T-helper 2 cell (primary cell): Measurements from ENCODE around the gene ZNF783.
"Not testable (repeated sequence)": the region's sequence is repeated elsewhere in the genome, so short reads cannot be mapped to it uniquely, and the experiment has no call there.

Source experiments
- DNase-seq, 5 experiments: peaks; one replicate each; pipeline versions ENCODE4 v3.0.0 to v3.0.0-alpha.2; 2012 to 2022

Gene ZNF783

DNA sequence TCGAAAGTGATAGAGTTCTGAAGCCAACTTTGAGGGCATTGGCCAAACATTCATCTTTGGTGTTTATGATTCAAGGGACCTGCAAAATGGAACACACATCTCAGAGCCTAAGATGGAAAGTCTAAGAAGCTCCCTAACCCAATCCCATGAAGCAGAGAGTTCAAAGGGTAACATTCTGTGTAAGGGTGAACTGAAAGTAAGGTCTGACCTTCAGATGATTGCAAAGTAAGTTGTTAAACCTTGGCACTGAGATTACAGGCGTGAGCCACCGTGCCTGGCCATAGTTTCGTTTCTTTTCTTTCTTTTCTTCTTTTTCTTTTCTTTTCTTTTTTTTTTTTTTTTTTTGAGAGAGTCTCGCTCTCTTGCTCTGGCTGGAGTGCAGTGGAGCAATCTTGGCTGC, 20.3 kb upstream of the ZNF783 start:
- DNase-seq = no peak

DNA sequence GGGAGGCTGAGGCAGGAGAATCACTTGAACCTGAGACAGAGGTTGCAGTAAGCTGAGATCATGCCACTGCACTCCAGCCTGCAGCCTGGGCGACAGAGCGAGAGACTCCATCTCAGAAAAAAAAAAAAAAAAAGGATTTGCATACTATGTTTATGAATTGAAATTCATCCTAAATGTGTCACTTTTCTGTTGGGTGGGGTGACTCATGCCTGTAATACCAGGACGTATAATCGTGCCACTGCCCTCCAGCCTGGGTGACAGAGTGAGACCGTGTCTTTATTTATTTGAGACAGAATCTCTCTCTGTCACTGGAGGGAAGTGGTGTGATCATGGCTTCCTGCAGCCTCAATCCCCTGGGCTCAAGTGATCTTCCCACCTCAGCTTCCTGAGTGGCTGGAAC, 16.8 kb upstream of the ZNF783 start:
- DNase-seq = peak in 2 of 5 experiments; percentile 15 to 66

DNA sequence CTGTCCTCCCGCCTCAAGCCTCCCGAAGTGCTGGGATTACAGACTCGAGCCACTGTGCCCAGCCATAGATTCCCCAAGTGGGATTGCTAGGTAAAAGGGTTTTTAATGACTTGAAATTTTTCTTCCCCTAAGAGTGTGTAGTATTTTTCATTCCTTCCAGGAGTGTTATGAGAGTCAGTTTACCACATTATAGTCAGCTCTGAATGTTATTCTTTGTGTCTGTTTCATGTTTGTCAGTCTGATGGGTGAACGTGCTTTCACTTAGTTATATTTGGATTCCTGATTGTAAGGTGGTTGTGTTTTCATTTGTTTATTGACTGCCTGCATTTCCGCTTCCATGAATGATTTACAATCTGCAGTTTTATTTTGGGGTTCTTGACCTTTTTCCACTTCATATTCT, 16.3 kb upstream of the ZNF783 start:
- peak in 1 of 5 experiments; percentile 27 for DNase-seq

DNA sequence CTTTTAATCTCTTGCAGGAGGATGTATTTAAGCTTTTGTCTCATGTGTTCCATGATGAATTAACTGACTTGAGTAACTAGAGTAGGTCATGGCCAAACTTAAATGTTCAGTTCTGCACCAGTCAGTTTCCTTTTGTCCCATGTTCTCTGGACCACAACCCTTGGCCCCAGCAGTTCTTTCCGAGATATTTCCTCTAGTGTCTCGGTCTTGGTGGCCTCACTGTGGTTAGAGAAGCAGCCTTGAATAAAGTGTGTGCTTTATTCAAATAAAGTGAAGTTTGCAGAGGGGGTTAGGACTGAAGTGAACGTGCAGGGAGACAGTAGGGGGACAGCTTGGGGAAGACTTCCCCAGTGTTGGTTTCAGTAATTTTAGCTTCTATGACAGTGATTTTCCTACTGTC, 13.2 kb upstream of the ZNF783 start:
- DNase-seq = no peak

DNA sequence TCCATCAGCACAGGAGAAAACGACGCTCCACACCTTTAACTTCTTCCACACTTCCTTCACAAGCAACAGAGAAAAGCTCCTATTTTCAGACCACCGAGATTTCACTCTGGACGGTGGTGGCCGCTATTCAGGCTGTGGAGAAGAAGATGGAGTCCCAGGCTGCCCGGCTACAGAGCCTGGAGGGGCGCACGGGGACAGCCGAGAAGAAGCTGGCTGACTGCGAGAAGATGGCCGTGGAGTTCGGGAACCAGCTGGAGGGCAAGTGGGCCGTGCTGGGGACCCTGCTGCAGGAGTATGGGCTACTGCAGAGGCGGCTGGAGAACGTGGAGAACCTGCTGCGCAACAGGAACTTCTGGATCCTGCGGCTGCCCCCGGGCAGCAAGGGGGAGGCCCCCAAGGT, 11.8 kb upstream of the ZNF783 start:
- not testable (repeated sequence) for DNase-seq

DNA sequence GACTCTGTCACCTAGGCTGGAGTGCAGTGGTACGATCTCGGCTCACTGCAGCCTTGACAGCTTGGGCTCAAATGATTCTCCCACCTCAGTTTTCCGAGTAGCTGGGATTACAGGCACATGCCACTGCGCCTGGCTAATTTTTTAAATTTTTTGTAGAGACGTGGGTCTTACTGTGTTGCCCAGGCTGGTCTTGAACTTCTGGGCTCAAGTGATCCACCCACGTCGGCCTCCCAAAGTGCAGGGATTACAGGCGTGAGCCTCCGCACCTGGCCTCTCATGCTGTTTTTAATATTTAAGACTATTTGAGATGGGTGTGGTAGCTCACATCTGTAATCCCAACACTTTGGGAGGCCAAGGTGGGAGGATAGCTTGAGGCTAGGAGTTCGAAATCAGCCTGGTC, 10.5 kb upstream of the ZNF783 start:
- not testable (repeated sequence) for DNase-seq

DNA sequence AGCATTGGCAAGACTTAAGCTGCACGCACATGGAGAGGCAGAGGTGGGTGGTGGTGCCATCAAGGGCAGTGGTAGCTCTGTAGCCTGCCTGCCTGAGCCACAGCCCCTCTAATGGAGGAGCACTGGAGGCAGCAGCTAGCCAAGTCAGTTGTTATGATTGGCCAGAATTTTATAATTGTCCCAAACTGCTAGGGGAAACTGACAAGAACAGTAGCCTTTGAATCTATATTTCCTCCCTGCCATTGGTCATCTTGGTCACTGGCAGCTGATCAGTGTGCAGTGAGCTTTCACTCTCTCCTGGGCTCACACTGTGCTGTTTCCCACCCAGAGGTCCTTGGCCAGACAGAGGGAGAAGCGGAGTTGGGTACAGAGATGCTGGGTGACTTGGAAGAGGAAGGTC, 9.6 kb upstream of the ZNF783 start:
- no peak for DNase-seq

DNA sequence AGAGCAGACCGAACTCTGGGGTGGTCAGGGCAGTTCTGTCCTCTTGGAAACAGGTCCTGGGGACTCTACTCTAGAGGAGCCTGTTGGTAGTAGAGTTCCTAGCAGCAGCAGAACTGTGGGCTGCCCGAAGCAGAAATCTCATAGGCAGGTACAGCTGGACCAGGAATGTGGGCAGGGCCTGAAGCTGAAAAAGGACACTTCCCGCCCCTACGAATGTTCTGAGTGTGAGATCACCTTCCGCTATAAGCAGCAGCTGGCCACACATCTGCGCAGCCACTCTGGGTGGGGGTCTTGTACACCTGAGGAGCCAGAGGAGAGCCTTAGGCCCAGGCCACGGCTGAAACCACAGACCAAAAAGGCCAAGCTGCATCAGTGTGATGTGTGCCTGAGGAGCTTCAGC, 8.3 kb upstream of the ZNF783 start:
- no peak for DNase-seq

DNA sequence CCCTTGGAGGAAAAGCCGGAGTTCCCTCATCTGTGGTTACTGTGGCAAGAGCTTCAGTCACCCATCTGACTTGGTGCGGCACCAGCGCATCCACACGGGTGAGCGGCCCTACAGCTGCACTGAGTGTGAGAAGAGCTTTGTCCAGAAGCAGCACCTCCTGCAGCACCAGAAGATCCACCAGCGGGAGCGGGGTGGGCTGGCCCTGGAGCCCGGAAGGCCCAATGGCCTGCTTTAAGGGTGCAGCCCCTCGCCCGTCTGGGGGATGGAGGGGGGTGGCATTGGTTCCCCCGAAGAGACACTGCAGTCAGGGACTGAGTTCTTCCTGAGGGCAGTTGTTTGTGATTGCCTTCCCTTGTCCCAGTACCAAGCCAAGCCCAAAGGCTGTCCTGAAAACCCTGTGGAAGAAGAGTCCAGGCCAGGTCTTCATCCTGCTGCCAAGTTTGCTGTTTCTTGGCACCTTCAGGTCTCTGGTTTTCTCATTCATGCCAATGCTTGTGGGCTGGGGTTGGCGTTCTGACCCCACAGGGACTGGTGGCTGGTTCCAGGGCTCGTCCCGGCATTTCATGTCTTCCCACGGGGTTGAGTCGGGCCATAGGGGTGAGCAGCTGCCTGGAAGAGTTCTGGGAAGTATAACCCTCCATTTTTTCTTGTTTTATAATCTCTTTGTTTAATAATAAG, 7.7 kb upstream of the ZNF783 start:
- DNase-seq = no peak

DNA sequence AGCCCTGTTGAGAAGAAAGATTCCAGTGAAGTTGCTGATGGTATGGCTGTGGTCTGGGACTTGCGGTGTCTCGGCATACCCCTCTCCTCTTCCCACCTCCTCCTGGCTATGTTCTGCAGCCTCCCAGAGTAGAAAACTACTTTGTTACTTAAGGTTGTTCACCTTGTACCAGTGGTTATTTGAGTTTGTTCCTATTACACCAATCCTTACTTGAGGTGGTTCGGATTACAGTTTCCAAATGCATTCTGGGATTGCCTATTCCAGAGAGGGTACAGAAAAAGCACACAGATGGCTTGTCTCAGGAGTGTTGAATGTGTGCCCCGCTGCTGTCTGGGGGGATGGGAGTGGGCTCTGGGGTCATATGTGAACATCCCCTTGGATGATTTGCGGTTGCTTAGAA, 6.8 kb upstream of the ZNF783 start:
- DNase-seq = no peak

DNA sequence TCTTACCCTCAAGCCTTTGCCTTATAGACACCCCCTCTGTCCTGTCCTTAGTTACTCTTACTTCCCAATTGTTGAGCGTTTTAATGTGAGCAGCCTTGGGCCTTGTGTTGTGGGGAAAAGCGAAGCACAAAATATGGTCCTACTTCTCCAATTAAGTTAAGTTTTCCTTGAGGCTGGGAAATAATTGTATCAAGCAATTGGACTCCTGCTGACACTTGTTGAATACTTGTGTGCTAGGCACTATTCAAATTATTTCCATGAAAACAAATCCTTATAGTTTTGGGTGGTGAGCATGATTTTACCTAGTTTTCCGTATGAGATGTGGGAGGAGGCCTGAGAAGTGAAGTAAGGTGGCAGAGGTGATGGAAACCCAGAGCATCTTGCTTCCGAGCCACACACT, 5.4 kb upstream of the ZNF783 start:
- DNase-seq = no peak

DNA sequence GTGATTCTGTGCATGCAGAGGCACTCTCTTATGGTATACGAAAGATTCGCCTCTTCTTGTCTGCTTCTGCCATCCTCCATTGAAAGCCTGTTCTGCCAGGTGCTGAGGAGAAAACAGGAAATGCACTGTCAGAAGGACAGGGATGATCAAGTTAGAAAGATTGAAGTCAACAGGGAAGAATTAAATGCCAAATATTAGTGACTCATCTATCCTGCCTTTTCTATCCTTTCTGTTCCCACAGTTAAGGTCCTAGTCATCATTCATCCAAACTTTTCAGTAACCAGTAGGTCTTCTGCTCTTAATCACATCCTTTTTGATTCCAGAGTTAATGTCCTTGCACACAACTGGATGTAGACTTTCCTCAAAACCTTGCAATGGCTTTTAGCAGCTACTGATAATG, 4.8 kb upstream of the ZNF783 start:
- DNase-seq = no peak

DNA sequence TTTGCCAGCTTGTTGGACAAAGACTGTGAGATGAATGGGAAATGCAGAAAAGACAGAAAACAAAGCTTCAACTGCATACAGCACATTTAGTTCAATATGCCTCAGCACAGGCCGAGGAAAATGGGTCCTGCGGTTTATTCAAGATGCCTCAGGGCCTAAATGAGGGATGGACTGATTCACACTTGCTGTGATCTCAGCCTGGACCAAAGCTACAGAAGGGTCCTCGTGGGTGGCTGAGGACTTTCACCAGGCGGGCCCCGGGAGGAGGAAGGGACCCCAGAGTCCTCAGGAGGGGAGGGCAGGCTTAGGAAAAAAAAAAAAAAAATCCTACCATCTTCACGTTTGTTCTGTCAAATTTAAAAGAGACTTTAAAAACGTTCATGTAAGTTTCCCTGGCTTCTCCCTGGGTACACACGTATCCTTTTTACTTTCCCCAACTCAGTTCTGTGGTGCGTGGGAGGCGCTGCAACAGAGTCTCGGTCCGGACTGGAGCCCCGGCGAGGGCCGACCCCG, 624 bp upstream of the ZNF783 start:
- DNase-seq = peak in 1 of 5 experiments; percentile 28

DNA sequence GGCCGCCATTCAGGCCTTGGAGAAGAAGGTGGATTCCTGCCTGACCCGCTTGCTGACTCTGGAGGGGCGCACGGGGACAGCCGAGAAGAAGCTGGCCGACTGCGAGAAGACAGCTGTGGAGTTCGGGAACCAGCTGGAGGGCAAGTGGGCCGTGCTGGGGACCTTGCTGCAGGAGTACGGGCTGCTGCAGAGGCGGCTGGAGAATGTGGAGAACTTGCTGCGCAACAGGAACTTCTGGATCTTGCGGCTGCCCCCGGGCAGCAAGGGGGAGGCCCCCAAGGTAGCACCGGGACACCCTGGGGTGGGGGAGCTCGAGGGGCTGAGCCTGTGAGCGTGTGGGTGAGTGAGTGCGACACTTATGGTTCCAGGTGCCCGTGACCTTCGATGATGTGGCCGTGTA, 4.5 kb downstream of the ZNF783 start:
- DNase-seq = no peak

DNA sequence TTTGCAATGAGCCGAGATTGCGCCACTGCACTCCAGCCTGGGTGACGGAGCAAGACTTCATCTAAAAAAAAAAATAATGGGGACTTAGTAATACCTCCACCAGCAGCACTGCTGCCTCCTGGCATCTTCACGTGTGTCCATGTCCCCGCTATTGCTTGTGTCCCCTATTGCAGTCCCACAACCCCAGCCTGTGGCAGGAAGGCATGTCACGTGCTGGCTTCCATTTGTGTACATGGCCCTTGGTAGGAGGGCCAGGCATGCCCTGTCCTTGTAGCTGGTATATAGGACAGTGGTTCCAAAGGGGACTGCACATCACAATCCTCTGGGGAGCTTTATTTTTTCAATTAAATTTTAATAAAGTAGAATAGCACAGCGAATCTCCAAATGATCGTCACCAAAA, 5.7 kb downstream of the ZNF783 start:
- no peak for DNase-seq

DNA sequence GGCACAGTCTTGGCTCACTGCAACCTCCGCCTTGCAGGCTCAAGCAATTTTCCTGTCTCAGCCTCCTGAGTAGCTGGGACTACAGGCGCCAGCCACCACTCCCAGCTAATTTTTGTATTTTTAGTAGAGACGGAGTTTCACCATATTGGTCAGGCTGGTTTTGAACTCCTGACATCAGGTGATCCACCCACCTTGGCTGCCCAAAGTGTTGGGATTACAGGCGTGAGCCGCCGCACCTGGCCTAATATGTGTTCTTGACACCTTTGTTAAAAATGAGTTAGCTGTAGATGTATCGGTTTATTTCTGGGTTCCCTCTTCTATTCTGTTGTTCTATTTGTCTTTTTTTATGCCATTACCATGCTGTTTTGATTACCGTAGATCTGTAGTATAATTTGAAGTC, 12.4 kb downstream of the ZNF783 start:
- not testable (repeated sequence) for DNase-seq

DNA sequence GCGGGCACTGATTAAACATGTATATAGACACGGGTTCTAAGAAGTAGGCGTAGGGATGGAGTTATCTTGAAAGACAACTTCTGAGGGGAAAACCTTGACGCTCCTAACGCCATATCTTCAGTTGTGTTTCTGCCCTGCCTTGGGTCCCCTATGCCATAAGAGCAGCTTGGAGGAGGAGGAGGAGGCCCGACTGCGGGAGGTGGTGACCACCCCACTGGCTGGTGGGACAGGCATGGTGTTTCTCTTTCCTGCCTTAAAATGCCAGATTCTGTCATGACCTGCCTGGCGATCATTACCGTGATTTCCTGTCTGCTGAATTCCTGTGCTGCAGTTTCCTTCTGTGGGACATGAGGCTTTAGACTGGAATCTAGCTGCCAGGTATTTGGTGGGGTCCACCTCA, 15.9 kb downstream of the ZNF783 start:
- DNase-seq = no peak

DNA sequence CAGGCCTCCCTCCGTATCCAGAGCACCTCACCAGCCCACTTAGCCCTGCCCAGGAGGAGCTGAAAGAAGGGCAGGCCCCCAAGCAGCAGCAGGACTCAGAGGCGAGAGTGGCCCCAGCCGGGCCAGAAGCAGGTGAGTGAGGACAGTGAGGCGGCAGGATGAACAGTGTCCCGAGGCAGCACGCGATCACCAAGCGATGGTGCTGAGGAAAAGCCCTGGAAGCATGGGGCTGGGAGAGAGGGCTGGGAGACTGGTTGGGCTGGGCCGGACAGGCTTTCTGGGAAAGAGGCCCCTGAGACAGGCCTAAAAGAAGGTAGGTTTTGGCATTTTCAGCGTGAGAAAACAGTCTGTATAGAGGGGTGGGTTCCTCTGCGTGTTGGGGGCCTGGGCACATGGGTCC, 16.4 kb downstream of the ZNF783 start:
- no peak for DNase-seq

DNA sequence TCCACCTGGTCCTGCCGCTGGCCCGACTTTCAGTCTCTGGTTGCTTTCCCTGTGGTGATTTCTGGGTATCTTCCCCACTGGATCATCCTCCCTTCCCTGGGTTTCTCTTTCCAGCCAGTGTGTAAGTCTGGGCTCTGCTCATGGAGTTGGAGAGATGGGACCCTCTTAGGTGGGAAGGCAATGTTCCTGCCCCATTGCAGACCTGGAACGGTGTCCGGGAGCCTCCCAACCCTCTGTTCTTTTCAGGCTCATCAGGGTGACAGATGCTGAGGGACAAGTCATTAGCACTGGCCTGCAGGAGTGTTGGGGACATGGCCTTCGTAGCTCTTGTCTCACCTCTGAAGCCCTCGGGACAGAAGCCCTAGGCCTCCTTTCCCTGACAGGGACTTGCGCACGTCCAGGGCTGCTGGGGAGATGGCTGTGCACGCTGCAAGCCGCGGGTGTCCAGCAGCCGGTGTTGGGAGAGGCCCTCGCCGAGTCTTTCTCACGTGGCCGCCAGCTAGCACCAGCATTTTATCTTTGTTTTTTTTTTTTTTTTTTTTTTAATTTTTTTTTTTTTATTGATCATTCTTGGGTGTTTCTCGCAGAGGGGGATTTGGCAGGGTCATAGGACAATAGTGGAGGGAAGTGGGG, 17.2 kb downstream of the ZNF783 start:
- no peak for DNase-seq

DNA sequence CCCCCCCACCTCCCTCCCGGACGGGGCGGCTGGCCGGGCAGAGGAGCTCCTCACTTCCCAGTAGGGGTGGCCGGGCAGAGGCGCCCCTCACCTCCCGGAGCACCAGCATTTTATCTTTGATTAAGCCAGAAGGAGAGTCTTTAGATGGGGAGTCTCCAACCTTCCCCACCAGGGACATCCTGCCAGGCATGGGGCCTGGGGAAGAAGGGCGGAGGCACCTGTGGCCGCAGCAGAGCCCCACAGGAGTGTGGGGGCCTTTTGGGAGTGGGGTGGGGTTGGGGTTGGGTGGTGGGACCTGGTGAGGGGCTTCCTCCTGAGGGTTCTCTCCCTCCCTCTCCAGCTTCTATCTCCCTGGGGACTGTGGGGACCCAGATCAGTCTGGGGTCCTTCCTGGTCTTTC, 18.2 kb downstream of the ZNF783 start:
- DNase-seq = no peak

DNA sequence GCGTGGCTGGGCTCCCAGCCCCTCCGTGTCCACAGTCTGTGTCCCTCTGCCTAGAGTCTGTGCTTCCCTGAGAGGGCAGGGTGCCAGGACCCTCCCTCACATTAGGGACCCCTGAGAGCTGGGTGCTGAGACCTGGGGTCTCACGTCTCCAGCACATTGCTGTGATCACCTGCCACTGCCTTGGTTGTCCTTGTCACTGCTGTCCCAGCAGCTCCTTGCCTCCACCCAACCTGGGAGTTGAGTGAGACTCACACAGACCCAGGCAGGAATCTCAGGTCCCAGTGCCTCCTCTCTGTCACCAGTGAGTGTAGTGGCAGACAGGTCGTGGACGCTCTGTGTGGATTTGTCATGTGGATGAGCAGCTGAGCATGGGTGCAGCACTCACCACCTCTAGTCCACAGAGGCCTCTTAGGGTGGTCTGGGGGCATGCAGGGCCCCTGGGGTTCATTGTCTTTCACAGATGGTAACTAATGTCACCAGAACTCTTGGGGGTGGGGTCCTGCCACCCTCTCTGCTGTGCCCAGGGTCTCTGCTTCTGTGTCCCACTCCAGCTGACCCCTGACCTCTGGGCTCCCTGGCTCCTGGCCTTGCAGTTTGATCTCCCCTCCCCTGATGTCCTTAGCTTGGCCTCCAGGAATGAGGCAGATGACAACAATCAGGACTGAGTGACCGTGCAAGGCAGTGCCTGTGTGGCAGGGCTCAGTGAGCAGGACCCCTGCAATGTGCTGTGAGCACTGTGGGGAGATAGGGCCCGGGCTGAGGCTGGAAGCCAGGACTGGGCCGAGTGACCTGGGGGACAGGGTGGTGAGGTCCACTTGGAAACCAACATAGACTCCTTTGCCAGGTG, 18.9 kb downstream of the ZNF783 start:
- no peak for DNase-seq

DNA sequence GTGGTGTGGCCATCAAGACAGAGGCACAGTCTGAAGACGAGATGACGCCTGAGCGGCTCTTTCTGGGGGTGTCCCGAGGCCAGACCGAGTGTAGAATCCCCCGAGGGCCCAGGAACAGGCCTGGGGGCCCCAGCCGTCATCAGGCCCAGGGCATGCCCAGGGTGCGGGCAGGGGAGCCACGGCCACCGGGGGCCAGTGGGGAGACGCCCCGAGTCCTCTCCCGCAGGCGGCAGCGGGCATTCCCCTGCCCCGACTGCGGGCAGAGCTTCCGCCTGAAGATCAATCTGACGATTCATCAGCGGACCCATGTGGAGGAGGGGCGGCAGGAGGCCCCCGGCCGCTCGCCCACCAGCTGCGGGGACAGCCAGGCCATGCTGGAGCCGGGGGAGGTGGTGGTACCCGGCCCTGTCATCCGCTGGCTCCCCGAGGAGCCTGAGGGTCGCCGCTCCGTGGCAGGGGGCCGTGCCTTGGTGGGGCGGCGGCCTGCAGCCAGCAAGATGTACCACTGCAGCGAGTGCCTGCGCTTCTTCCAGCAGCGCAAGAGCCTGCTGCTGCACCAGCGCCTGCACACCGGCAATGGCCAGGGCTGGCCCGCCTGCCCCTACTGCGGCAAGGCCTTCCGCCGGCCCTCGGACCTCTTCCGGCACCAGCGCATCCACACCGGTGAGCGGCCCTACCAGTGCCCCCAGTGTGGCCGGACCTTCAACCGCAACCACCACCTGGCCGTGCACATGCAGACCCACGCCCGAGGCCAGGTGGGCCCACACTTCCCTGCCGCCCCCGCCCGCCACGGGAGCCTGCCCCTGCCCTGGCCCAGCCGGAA, 19.7 kb downstream of the ZNF783 start:
- no peak for DNase-seq

DNA sequence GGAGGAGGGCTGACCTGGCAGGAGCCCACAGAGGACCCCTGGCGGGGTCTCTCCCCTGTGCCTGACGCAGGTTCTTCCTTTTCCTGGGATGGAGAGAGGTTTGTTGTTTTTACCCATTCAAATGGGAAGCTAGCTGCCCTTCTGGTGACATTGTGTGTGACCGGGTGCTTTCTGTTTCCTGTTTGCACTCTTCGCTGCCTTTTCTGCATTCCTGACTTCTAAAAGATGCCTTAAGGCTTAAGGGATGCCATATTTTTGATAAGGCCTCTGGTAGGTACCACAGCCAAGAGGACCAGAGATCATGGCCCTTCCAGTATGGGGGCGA, 20.3 kb downstream of the ZNF783 start:
- DNase-seq = no peak
